ENCODE results near the gene EEA1. TPM values are rescaled to one million over a fixed set of nuclear protein-coding genes. Genes with fewer than 3 reads are reported as not detected.

The EEA1 gene
- total RNA-seq, 1 donor from 2014 or later, result 9.2 TPM

GRCh38 chr12:92784356-92784755, 144.7 kb downstream of the EEA1 start:
- TF ChIP-seq CTCF (IDR thresholded peaks at IDR 0.05; ENCODE audit: insufficient read depth, low read length, poor library complexity, severe bottlenecking), result no peak
- Histone ChIP-seq H3K36me3 (ENCODE audit: control insufficient read depth, insufficient read depth, low read length) (no peaks in the 10 kb centered on the region), H3K27me3 (ENCODE audit: control insufficient read depth, insufficient read depth, low read length) (no peaks in the 10 kb centered on the region), H3K4me3 (ENCODE audit: low read depth, low read length) (no peak overlapping the region)
- DNase-seq (ENCODE audit: low read depth), result no peak

GRCh38 chr12:92779902-92780301, 149.2 kb downstream of the EEA1 start:
- TF ChIP-seq CTCF (IDR thresholded peaks at IDR 0.05; ENCODE audit: insufficient read depth, low read length, poor library complexity, severe bottlenecking), result no peak
- DNase-seq (ENCODE audit: low read depth), result no peak
- Histone ChIP-seq H3K36me3 (ENCODE audit: control insufficient read depth, insufficient read depth, low read length) (no peaks in the 10 kb centered on the region), H3K4me3 (ENCODE audit: low read depth, low read length) (no peak overlapping the region), H3K27me3 (ENCODE audit: control insufficient read depth, insufficient read depth, low read length) (no peaks in the 10 kb centered on the region)

DNA sequence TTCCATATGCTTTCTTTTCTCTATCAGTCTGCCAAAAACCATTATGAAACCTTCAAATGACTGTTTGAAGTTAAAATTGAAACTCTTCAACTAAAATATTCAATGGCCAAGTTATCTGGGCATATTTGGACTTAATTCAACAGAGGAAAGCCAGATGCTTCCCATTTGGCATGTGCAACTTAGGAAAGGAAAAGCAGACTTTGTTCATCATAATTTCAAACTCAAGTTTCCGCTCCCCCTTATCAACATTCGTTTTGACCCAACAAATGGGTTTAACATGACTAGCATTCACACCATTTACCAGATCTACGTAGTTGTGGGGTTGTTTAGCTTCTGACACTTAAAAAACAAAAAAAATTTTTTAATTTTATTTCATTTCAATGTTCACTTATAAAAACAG, 150.6 kb downstream of the EEA1 start:
- TF ChIP-seq CTCF (IDR thresholded peaks at IDR 0.05; ENCODE audit: insufficient read depth, low read length, poor library complexity, severe bottlenecking), result no peak
- Histone ChIP-seq H3K27me3 (ENCODE audit: control insufficient read depth, insufficient read depth, low read length) (no peaks in the 10 kb centered on the region), H3K4me3 (ENCODE audit: low read depth, low read length) (no peak overlapping the region), H3K36me3 (ENCODE audit: control insufficient read depth, insufficient read depth, low read length) (no peaks in the 10 kb centered on the region)
- no peak for DNase-seq (ENCODE audit: low read depth)

DNA sequence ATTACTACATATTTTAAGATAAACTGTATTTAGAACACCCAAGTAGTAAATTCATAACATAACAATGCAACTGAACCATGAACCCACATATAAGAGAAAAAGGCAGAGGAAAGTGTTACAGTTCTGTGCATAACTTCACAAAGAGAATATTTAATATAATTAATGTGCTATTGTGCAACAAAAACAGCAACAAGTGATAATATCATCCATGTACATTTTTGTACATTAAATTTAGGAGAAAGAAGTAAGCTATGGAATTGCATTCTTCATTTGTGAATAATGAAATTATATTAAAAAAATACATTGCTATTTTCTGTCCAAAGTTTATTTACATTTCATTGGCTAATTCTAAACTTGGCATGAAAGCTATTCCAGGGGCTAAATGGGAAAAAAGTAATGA, 153.7 kb downstream of the EEA1 start:
- no peak for TF ChIP-seq CTCF (IDR thresholded peaks at IDR 0.05; ENCODE audit: insufficient read depth, low read length, poor library complexity, severe bottlenecking)
- no peak for DNase-seq (ENCODE audit: low read depth)
- Histone ChIP-seq H3K4me3 (ENCODE audit: low read depth, low read length) (no peak overlapping the region), H3K36me3 (ENCODE audit: control insufficient read depth, insufficient read depth, low read length) (no peaks in the 10 kb centered on the region), H3K27me3 (ENCODE audit: control insufficient read depth, insufficient read depth, low read length) (no peaks in the 10 kb centered on the region)

DNA sequence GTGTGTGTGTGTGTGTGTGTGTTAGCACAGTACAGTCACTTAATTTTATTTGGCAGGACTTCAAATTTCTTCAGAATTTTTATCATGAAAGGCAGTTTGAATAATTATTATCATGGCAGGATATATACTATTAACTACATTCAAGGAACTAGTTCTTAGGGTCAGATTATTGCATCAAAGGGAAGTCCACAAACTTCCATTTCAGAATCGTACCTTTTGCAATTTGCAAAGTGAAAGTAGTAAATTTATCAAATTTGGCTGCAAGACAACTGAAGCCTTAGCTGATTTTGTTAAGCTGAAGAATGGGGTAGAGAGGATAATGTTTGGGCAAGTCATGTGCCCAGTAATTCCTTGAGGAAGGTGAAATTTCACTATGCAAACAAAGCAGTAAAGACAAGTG, 158.1 kb downstream of the EEA1 start:
- Histone ChIP-seq H3K27me3 (ENCODE audit: control insufficient read depth, insufficient read depth, low read length) (no peaks in the 10 kb centered on the region), H3K36me3 (ENCODE audit: control insufficient read depth, insufficient read depth, low read length) (no peaks in the 10 kb centered on the region), H3K4me3 (ENCODE audit: low read depth, low read length) (no peak overlapping the region)
- DNase-seq (ENCODE audit: low read depth), result no peak
- TF ChIP-seq CTCF (IDR thresholded peaks at IDR 0.05; ENCODE audit: insufficient read depth, low read length, poor library complexity, severe bottlenecking), result no peak

- H3K36me3 ChIP-seq (ENCODE audit: control insufficient read depth, insufficient read depth, low read length), result no peaks in the 10 kb centered on the region
- no peak for TF ChIP-seq CTCF (IDR thresholded peaks at IDR 0.05; ENCODE audit: insufficient read depth, low read length, poor library complexity, severe bottlenecking)
- no peak overlapping the region for H3K4me3 ChIP-seq (ENCODE audit: low read depth, low read length)
- no peak for DNase-seq (ENCODE audit: low read depth)
- no peaks in the 10 kb centered on the region for H3K27me3 ChIP-seq (ENCODE audit: control insufficient read depth, insufficient read depth, low read length)
These were observed 159.8 kb downstream of the EEA1 start for GRCh38 chr12:92769124-92769901.
